HG03469 (cell line): ENCODE data around the gene ADGRD2.
"Not testable (repeated sequence)": the region's sequence is repeated elsewhere in the genome, so short reads cannot be mapped to it uniquely, and the experiment has no call there.

Source experiments
- ATAC-seq: cut with Tn5 transposase; IDR thresholded peaks from one replicate; pipeline ENCODE4 v1.9.1; 2021; ENCODE audit warnings: mild to moderate bottlenecking, moderate library complexity, moderate number of reproducible peaks; ENCODE audit not compliant: unreplicated experiment

Gene ADGRD2, protein sequence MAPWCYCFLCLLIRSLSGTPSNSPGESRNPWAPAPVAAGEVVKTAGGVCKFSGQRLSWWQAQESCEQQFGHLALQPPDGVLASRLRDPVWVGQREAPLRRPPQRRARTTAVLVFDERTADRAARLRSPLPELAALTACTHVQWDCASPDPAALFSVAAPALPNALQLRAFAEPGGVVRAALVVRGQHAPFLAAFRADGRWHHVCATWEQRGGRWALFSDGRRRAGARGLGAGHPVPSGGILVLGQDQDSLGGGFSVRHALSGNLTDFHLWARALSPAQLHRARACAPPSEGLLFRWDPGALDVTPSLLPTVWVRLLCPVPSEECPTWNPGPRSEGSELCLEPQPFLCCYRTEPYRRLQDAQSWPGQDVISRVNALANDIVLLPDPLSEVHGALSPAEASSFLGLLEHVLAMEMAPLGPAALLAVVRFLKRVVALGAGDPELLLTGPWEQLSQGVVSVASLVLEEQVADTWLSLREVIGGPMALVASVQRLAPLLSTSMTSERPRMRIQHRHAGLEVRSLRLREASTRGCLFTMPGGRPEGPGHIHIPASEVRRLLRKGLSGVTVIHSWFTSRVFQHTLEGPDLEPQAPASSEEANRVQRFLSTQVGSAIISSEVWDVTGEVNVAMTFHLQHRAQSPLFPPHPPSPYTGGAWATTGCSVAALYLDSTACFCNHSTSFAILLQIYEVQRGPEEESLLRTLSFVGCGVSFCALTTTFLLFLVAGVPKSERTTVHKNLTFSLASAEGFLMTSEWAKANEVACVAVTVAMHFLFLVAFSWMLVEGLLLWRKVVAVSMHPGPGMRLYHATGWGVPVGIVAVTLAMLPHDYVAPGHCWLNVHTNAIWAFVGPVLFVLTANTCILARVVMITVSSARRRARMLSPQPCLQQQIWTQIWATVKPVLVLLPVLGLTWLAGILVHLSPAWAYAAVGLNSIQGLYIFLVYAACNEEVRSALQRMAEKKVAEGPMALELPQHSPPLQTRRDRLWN

GRCh38 chr9:124450241-124450924 lies at the start of gene ADGRD2:
Gene ADGRD2 (plus strand): TSS chr9:124450451. CDS start chr9:124451667, 1,216 bp downstream.
- ATAC-seq: no peak

DNA sequence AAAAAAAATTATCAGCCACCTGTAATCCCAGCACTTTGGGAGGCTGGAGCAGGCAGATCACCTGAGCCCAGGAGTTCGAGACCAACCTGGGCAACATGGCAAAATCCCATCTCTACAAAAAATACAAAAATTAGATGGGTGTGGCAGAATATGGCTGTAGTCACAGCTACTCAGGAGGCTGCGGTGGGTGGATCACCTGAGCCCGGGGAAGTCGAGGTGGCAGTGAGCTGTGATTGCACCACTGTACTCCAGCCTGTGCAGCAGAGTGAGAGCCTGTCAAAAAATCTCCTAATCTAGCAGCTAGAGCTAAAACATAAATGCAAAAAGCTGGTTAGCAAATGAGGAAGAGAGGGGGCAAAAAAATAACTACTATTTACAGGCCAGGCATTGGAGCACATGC lies 47.0 kb upstream of the ADGRD2 start:
- no peak for ATAC-seq

GRCh38 chr9:124409410-124409809 lies 40.8 kb upstream of the ADGRD2 start:
- no peak for ATAC-seq

DNA sequence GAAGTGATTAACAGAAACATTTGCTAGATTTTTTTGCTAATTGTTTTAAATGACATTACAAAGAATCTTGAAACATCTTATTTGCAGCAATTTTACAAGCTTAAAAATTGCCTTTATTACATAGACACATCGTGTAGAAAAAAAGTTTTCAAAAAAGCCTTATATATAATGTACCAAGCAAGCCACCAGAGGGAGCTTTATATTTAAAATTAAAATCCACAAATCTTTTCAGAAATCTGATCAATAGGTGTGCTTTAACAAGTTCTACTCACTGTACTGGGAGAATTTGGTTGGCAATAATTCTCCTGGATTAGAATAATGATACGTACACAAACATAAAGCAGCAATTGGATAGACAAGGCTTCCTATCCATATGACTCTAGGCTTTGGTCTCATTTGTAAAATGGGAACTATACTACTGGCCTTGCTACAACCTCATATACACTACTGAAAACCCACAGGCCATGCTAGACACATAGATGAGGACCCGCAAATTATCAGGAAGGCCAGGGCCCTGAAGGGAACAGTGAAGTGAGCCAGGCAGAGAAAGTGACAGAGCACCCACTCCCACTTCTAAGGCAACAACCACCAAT lies 39.8 kb upstream of the ADGRD2 start:
- ATAC-seq: no peak

DNA sequence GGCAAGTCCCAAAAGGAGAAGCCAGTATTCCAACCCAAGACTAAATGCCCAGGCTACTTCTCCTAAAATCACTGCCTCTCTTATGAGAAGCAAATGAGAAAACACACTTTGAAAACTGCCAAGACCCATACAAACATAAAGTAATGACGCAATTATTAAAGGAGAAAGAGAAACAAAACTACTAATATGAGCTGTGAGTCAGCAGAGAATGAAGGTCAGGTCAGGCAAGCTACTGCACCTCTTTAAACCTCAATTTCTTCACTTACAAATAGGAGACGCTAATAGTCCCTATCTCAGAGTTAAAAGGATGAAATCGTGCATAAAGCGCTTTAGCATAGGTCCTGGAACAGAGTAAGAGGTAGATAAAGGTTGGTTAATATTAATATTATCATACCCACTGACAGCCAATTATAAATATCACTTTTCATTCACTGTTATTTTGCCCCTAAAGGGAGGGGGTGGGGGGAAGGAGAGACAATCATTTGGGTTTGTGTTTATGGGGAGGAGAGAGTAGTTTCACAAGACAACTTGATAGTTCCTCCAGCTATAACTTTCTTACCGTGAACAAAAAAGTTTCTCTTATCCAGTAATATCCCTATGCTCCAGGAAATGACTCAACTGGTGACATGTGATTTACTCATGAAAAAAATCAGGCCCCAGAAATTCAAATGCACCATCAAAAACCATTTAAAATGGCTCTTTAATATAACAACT lies 38.6 kb upstream of the ADGRD2 start:
- ATAC-seq: no peak

DNA sequence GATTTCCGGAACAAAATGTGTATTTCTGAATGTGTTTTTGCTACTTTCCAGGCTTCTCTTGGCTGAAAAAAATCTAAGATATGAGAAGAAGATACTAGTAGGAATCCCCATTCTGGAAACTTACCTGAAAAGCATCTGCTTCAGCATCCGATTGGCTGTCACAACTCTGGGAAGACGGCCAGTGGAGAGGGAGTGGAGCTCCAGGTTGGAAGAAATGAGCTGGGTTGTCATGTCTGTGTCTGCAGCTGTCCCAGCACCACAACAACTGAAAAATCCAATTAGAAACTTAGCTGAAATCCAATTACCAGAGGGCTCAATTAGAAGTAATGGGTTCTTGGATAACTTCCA lies 38.0 kb upstream of the ADGRD2 start:
- no peak for ATAC-seq

GRCh38 chr9:124414612-124415011 lies 35.6 kb upstream of the ADGRD2 start:
- ATAC-seq: no peak

DNA sequence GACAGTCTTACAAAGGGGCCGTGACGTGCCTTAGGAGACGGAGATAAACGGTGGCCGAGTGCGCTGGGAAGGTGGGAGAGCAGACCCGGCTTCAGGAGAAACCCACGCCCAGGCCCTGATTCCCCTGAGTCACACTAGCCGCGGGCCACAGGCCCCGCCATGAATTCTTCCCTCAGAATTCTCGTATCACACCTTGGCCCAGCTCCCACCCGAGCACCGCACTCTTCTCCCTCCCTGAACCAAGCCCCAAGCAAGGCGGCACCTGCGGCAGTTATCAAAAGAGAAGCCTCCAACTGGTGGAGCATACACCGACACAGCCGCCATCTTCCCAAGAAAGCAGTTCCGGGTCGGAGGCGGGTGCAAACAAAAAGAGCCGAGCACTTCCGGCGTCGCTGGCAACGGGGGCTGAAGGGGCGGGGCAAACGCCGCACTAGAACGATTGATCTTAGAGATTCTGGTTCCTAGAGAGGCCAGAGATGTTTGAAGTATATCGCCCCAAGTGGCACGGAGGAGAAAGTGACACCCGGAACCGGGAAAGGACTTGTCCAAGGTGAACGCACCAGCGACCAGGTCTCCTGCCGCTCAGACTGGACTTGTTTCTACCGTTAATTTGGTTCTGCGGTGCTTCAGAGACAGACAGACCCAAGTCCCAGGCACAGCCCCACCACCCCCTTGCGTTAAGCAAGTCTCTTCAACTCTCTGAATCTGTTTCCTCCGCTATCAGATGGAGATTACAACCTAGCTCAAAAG lies 35.0 kb upstream of the ADGRD2 start, which contains the start of gene PSMB7:
Gene PSMB7 (minus strand): TSS at position 341 of the 750 bp plus-strand sequence. CDS start 17 bp downstream, at position 324.
- ATAC-seq: peak; percentile 71

- ATAC-seq: no peak
Observed at GRCh38 chr9:124415852-124416484, 34.3 kb upstream of the ADGRD2 start.

- no peak for ATAC-seq
Observed at GRCh38 chr9:124419832-124420489, 30.3 kb upstream of the ADGRD2 start.

GRCh38 chr9:124420991-124421543 lies 29.2 kb upstream of the ADGRD2 start:
- no peak for ATAC-seq

- ATAC-seq: no peak
Observed at GRCh38 chr9:124423155-124423554, 27.1 kb upstream of the ADGRD2 start.

GRCh38 chr9:124423591-124423990 lies 26.7 kb upstream of the ADGRD2 start:
- no peak for ATAC-seq

- not testable (repeated sequence) for ATAC-seq
Observed at GRCh38 chr9:124425733-124426132, 24.5 kb upstream of the ADGRD2 start.

DNA sequence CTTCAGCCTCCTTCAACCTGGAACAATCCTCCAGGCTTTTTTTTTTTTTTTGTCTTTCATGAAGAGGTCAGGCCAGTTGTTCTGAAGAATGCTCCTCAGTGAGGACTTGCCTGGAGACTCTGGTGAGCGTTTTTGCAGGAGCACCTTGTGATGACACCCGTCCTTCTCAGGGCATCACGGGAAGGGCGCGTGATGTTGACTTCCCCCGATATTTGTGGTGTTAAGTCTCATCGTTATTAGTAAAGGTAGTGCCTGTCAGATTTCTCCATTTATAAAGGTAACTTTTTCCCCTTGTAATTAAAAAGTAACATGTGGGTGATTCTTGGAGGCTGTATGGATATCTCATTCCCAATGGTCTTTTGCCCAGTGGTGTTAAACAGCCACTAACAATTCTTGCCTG lies 23.9 kb upstream of the ADGRD2 start:
- ATAC-seq: no peak

GRCh38 chr9:124427281-124427680 lies 23.0 kb upstream of the ADGRD2 start:
- ATAC-seq: no peak

DNA sequence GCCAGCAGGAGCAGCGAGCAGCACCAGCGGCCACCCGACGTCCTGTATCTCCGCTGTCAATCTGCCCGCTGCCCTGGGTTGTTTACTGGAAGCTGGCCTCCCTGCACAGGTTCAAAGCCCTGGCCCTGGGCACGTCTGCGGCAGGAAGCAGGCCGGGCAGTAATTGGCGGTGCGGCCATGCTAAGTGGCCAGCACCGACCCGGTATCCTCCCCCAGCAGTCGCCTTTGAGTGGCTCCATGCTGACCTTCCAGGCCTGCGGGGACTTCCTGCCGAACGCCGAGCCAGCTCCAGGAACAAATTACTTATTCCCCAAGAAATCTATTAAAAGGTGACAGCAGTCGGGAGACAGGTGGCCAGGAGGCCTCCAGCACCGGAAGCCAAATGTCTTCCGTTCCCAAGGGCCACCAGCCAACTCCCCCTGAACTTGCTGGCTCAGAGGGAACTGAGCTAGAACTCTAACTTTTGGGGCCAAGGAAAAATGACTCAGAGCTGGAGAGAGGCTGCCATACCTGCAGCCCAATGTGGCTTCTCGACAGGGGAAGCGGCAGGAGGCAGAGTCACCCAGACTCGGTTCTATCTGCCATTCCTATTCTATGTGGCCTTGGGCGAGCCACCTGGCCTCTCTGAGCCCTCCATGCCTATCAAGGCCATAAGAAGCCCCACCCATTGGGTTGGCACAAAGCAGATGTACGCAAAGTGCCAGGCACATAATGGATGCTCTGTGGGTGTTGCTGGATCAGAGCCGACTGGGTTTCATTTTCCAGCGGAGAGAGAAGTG lies 21.3 kb upstream of the ADGRD2 start:
- ATAC-seq: no peak
